SK-N-MC (cell line): ENCODE measurements around the gene ITGB1BP2.
"Not testable (repeated sequence)": the region's sequence is repeated elsewhere in the genome, so short reads cannot be mapped to it uniquely, and the experiment has no call there.

Experiments
- DNase-seq: peaks from one replicate; pipeline ENCODE4 v3.0.0-alpha.2; 2011; ENCODE audit warnings: low read depth, low spot score
- H3K27ac ChIP-seq: fragments of 200-600 bp; sonication (generic); 2 replicates; pipeline ENCODE4 v1.5.1; 2016; ENCODE audit warnings: mixed run types
- H3K36me3 ChIP-seq: fragments of 200-600 bp; sonication (generic); 2 replicates; pipeline ENCODE4 v1.6.1; 2017; ENCODE audit warnings: antibody characterized with exemption, low read length, mixed read lengths; ENCODE audit not compliant: insufficient read depth
- H3K4me3 ChIP-seq: fragments of 200-600 bp; sonication (generic); 2 replicates; pipeline ENCODE4 v1.5.1; 2016
- H3K9ac ChIP-seq: fragments of 200-600 bp; sonication (generic); 2 replicates; pipeline ENCODE4 v1.8.0; 2017; ENCODE audit warnings: mixed run types, mixed read lengths; ENCODE audit not compliant: insufficient read length
- H3K9me3 ChIP-seq: fragments of 200-600 bp; sonication (generic); 2 replicates; pipeline ENCODE4 v1.6.1; 2017; ENCODE audit warnings: low read depth, mild to moderate bottlenecking, antibody characterized with exemption, low read length, moderate library complexity, mixed read lengths
- EZH2 ChIP-seq: fragments of 200-600 bp; sonication (generic); IDR thresholded peaks from one replicate; pipeline ENCODE4 v1.6.1; 2017; ENCODE audit warnings: antibody characterized with exemption
- FOXP2 ChIP-seq: optimal IDR thresholded peaks from 2 replicates; pipeline ENCODE3; 2011; ENCODE audit warnings: mild to moderate bottlenecking, moderate library complexity; ENCODE audit not compliant: insufficient read depth; ENCODE audit errors: extremely low read length, control extremely low read depth
- POLR2AphosphoS5 ChIP-seq: IDR thresholded peaks from 2 replicates; pipeline ENCODE4 v1.6.1; 2012; ENCODE audit warnings: mild to moderate bottlenecking, low read depth, low read length, borderline replicate concordance

Gene ITGB1BP2

DNA sequence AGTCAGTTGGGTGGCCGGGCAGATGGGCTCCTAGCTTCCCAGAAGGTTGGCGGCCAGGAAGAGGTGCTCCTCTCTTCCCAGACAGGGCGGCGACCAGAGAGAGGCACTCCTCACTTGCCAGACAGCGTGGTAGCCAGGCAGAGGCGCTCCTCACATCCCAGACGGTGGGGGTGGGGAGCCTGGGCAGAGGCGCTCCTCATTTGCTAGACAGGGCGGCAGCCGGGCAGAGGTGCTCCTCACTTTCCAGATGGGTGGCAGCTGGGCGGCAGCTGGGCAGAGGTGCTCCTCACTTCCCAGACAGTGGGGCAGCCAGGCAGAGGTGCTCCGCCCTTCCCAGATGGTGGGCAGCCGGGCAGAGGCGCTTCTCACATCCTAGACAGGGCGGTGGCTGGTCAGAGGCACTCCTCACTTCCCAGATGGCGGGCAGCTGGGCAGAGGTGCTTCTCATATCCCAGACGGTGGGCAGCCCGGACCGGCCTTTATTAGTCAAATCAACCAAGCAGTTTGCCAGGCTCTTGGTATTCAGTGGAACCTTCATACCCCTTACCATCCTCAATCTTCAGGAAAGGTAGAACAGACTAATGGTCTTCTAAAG is 31.7 kb upstream of the ITGB1BP2 start:
- TF ChIP-seq EZH2 (no peak), FOXP2 (no peak), POLR2AphosphoS5 (no peak)

GRCh38 chrX:71272313-71272712 is 29.2 kb upstream of the ITGB1BP2 start:
- H3K36me3 ChIP-seq, H3K9me3 ChIP-seq, H3K4me3 ChIP-seq, DNase-seq, H3K9ac ChIP-seq, H3K27ac ChIP-seq: not testable (repeated sequence)

More for the DNA sequence above, 31.7 kb upstream of the ITGB1BP2 start:
- no peak for DNase-seq
- Histone ChIP-seq H3K36me3 (no peaks in the 10 kb centered on the region), H3K9me3 (no peaks in the 10 kb centered on the region), H3K27ac (no peak overlapping the region), H3K4me3 (no peak overlapping the region), H3K9ac (no peak overlapping the region)

GRCh38 chrX:71281300-71281699 is 20.2 kb upstream of the ITGB1BP2 start:
- not testable (repeated sequence) for DNase-seq, H3K4me3 ChIP-seq, H3K9ac ChIP-seq, H3K9me3 ChIP-seq, H3K27ac ChIP-seq
- H3K36me3 ChIP-seq, result peaks cover 18% of the 10 kb centered on the region

DNA sequence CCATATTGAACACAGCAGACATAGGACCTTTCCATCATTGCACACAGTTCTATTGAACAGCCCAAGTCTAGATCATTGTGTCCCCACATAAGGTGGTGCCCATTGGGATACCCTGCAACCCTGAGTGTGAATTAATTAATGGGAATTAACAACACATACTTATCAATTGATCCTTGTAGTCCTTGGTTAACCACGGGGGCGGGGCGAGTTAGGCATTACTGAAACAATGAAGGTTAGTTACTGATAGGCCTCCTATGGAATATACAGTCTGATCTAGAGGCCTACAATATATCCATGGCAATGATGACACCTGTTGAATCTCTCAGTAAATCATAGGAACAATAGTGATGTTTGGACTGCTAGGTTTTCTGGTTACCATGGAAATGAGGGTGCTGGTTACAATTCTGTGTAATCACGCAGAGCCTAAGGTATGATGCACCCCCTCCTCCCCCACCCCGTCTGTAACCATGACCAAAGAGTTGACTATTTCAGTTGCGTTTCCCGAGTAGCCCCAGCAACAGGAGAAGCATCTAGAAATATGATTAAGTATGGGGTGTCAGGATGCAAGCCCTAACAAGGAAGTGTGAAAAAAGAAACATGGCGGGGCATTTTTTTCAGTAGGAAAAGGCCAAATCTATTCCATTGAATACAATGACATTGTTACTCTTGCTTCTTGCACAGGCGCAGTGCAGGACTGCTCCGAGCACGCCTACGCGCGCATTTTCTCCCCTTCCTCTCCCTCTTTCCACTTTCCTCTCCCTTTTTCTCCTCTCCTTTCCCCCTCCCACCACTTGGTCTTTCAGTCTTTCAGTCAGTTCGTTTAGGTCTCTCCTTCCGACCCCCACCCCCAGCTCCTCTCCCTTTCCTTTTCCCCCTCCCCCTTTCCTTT is 18.8 kb upstream of the ITGB1BP2 start:
- Histone ChIP-seq H3K36me3 (peaks cover 29% of the 10 kb centered on the region), H3K27ac (peak overlapping the region; percentile 90), H3K9me3 (no peaks in the 10 kb centered on the region), H3K9ac (peak overlapping the region; percentile 57), H3K4me3 (peak overlapping the region; percentile 61)
- 0 out of 2 replicates have a peak, but pooled peaks have one; percentile 1 for TF ChIP-seq POLR2AphosphoS5
- TF ChIP-seq FOXP2, result no peak
- DNase-seq, result peak; percentile 22

GRCh38 chrX:71283403-71284143 is 18.0 kb upstream of the ITGB1BP2 start, which contains the start of gene NONO:
TSS of gene NONO (plus strand) at chrX:71283635. CDS start at chrX:71290638, 7,003 bp downstream.
- TF ChIP-seq FOXP2, result no peak
- peak; percentile 85 for TF ChIP-seq POLR2AphosphoS5
- Histone ChIP-seq H3K9ac (peak within 1 kb of the TSS; percentile 90), H3K36me3 (peaks cover 34% of the 10 kb centered on the region)

DNA sequence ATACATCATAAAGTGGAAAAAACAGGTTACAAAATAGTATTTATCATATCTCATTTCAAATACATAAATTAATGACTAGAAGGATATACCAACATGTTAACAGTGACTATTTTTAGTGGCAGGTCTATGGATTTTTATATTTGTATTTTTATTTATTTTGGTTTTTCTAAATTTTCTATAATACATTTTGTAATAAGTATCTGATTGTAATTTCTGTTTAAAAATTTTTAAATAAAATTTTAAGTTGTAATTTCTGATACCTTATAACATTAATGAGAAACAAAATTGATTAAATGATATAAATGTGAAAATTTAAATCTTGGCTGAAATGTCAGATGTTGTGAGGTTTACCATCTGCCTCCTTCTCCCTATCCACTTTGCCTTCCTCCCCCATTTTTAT is 15.6 kb upstream of the ITGB1BP2 start:
- H3K9ac ChIP-seq, result peak overlapping the region; percentile 90

More at GRCh38 chrX:71283403-71284143, 18.0 kb upstream of the ITGB1BP2 start, which contains the start of gene NONO:
- peak within 1 kb of the TSS; percentile 96 for H3K27ac ChIP-seq
- peak; percentile 93 for DNase-seq
- H3K4me3 ChIP-seq, result peak within 1 kb of the TSS; percentile 79
- H3K9me3 ChIP-seq, result no peaks in the 10 kb centered on the region

GRCh38 chrX:71291381-71291780 is 10.2 kb upstream of the ITGB1BP2 start:
- Histone ChIP-seq H3K36me3 (peaks cover 79% of the 10 kb centered on the region), H3K9ac (no peak overlapping the region), H3K4me3 (no peak overlapping the region), H3K27ac (no peak overlapping the region), H3K9me3 (no peaks in the 10 kb centered on the region)
- no peak for DNase-seq
- no peak for TF ChIP-seq POLR2AphosphoS5
- no peak for TF ChIP-seq FOXP2
- TF ChIP-seq EZH2, result no peak

More for the DNA sequence above, 15.6 kb upstream of the ITGB1BP2 start:
- no peak for TF ChIP-seq POLR2AphosphoS5
- TF ChIP-seq EZH2, result no peak
- no peak for TF ChIP-seq FOXP2
- DNase-seq, result no peak
- Histone ChIP-seq H3K36me3 (peaks cover 53% of the 10 kb centered on the region), H3K4me3 (peak overlapping the region; percentile 79), H3K27ac (no peak overlapping the region), H3K9me3 (no peaks in the 10 kb centered on the region)

DNA sequence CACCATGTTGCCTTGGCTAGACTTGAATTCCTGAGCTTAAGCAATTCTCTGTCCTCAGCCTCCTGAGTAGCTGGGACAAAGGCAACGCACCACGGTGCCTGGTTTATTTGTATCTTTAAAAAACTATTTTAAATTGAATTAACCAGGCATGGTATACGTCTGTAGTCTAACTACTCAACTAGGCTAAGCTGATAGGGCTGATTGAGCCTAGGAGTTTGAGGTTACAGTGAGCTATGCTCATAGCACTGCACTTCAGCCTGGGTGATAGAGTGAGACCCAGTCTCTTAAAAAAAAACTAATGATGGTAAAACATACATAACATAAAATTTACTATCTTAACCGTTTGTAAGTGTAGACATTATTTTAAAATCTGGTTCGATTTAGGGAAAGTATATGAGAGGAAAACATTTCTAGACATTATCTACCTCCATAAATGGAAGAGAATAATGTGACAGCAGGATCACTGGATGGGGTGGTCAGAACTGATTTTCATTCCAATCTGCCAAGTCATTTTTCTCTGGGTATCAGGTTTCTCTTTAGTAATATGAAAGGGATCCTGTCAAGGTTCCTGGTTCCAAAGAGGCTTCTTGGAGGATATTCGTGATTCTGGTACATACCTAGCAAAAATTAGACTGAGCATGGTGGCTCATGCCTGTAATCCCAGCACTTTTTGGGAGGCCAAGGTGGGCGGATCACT is 8.7 kb upstream of the ITGB1BP2 start:
- TF ChIP-seq POLR2AphosphoS5 (no peak), EZH2 (no peak), FOXP2 (no peak)
- Histone ChIP-seq H3K27ac (no peak overlapping the region), H3K9me3 (no peaks in the 10 kb centered on the region), H3K4me3 (no peak overlapping the region), H3K36me3 (peaks cover 84% of the 10 kb centered on the region), H3K9ac (no peak overlapping the region)
- no peak for DNase-seq
